ENCODE data around the gene RANBP10.
"Not testable (repeated sequence)": the region's sequence is repeated elsewhere in the genome, so short reads cannot be mapped to it uniquely, and the experiment has no call there.

RANBP10 gene

GRCh38 chr16:67806428-67807147 is at the start of gene RANBP10, which contains the start of gene TSNAXIP1:
Gene RANBP10 (minus strand): TSS chr16:67806560. CDS start chr16:67806536, 24 bp downstream.
Gene TSNAXIP1 (plus strand): TSS chr16:67806889. CDS start chr16:67807150, 261 bp downstream.
- peak; percentile 98 for DNase-seq

- DNase-seq, result no peak
Measured at GRCh38 chr16:67855789-67856188, 49.4 kb upstream of the RANBP10 start.

- DNase-seq, result no peak
Measured at GRCh38 chr16:67853670-67854069, 47.3 kb upstream of the RANBP10 start.

GRCh38 chr16:67848118-67848517 is 41.8 kb upstream of the RANBP10 start:
- no peak for DNase-seq

- DNase-seq, result peak; percentile 65
Measured at GRCh38 chr16:67847064-67847861, 40.9 kb upstream of the RANBP10 start, which contains the start of gene CENPT. Gene CENPT (minus strand): TSS chr16:67847693. CDS start chr16:67833859, 13,834 bp downstream.

- DNase-seq, result peak; percentile 91
Measured at GRCh38 chr16:67846320-67847063, 40.1 kb upstream of the RANBP10 start, which contains the start of gene NUTF2. Gene NUTF2 (plus strand): TSS chr16:67846933. CDS start chr16:67865131, 18,198 bp downstream.

GRCh38 chr16:67846063-67846319 is 39.6 kb upstream of the RANBP10 start:
- no peak for DNase-seq

- DNase-seq, result no peak
Measured at GRCh38 chr16:67845291-67846062, 39.1 kb upstream of the RANBP10 start.

GRCh38 chr16:67844497-67844896 is 38.1 kb upstream of the RANBP10 start:
- no peak for DNase-seq

GRCh38 chr16:67843343-67843765 is 37.0 kb upstream of the RANBP10 start:
- DNase-seq, result no peak

GRCh38 chr16:67842509-67843342 is 36.4 kb upstream of the RANBP10 start:
- DNase-seq, result peak; percentile 13

GRCh38 chr16:67841816-67842508 is 35.6 kb upstream of the RANBP10 start, which contains the start of gene THAP11:
Gene THAP11 (plus strand): TSS chr16:67842320. CDS start chr16:67842555, 235 bp downstream.
- peak; percentile 93 for DNase-seq

GRCh38 chr16:67841198-67841815 is 34.9 kb upstream of the RANBP10 start:
- DNase-seq, result no peak

GRCh38 chr16:67837811-67838210 is 31.5 kb upstream of the RANBP10 start:
- DNase-seq, result no peak

- not testable (repeated sequence) for DNase-seq
Measured at GRCh38 chr16:67837190-67837589, 30.8 kb upstream of the RANBP10 start.

- DNase-seq, result no peak
Measured at GRCh38 chr16:67834242-67834614, 27.9 kb upstream of the RANBP10 start.

GRCh38 chr16:67833415-67834241 is 27.3 kb upstream of the RANBP10 start:
- peak; percentile 88 for DNase-seq

- DNase-seq, result no peak
Measured at GRCh38 chr16:67833030-67833414, 26.7 kb upstream of the RANBP10 start.

- DNase-seq, result no peak
Measured at GRCh38 chr16:67828651-67829050, 22.3 kb upstream of the RANBP10 start.

Measured in NCI-H345 (cell line).